CD4-positive, alpha-beta memory T cell (primary cell): ENCODE measurements around the gene GP1BA. TPM values are rescaled to one million over a fixed set of nuclear protein-coding genes. Genes with fewer than 3 reads are reported as not detected.

Experiments
- CTCF ChIA-PET: fragments of 350-600 bp; sonication (Branson Sonifier 250); formaldehyde crosslinking; loops from one replicate; lab custom pipeline; 2021; ENCODE audit warnings: inconsistent platforms; ENCODE audit not compliant: partially characterized antibody; lab: Charles Lee
- POLR2A ChIA-PET: fragments of 350-600 bp; sonication (Branson Sonifier 250); formaldehyde crosslinking; loops from one replicate; lab custom pipeline; 2021; ENCODE audit not compliant: partially characterized antibody; lab: Charles Lee
- DNase-seq, 5 donors: peaks; one replicate each; pipeline versions ENCODE4 v3.0.0 to v3.0.0-alpha.2; 2020 to 2022; ENCODE audit warnings: mixed read lengths in 1 of 5
- H3K27ac ChIP-seq: one replicate; pipeline ENCODE4 v1.7.0; 2013; ENCODE audit warnings: low read depth, low read length
- H3K27me3 ChIP-seq: 2 replicates; pipeline ENCODE4 v1.7.0; 2013; ENCODE audit warnings: mild to moderate bottlenecking, low read length, moderate library complexity; ENCODE audit not compliant: insufficient read depth
- H3K36me3 ChIP-seq: 2 replicates; pipeline ENCODE4 v1.7.0; 2013; ENCODE audit warnings: mild to moderate bottlenecking, low read length, moderate library complexity; ENCODE audit not compliant: insufficient read depth
- H3K4me1 ChIP-seq: 2 replicates; pipeline ENCODE4 v1.7.0; 2013; ENCODE audit warnings: mild to moderate bottlenecking, low read length, moderate library complexity; ENCODE audit not compliant: insufficient read depth
- H3K4me3 ChIP-seq, 2 donors: one replicate each; pipeline ENCODE4 v1.7.0; 2013; ENCODE audit warnings: low read length in 2 of 2, mild to moderate bottlenecking in 1 of 2
- H3K9me3 ChIP-seq, 2 donors: one replicate each; pipeline ENCODE4 v1.7.0; 2013; ENCODE audit warnings: low read length in 2 of 2, control low read depth in 1 of 2; ENCODE audit not compliant: control insufficient read depth in 1 of 2
- H3K27ac Mint-ChIP-seq, 7 donors: one replicate each; pipeline ENCODE4 v1.8.0; 2020 to 2021; ENCODE audit warnings: mixed read lengths in 7 of 7, mild to moderate bottlenecking in 6 of 7, inconsistent platforms in 3 of 7, moderate library complexity in 3 of 7
- H3K27me3 Mint-ChIP-seq, 2 donors: one replicate each; pipeline ENCODE4 v1.8.0; 2020 to 2021; ENCODE audit warnings: mixed read lengths in 2 of 2
- H3K36me3 Mint-ChIP-seq, 2 donors: one replicate each; pipeline ENCODE4 v1.8.0; 2020 to 2021; ENCODE audit warnings: mixed read lengths in 2 of 2, inconsistent platforms in 1 of 2, mild to moderate bottlenecking in 1 of 2
- H3K4me1 Mint-ChIP-seq, 4 donors: one replicate each; pipeline ENCODE4 v1.8.0; 2020 to 2021; ENCODE audit warnings: mixed read lengths in 4 of 4, mild to moderate bottlenecking in 1 of 4
- H3K4me3 Mint-ChIP-seq, 8 donors: one replicate each; pipeline ENCODE4 v1.8.0; 2020 to 2021; ENCODE audit warnings: mixed read lengths in 8 of 8, mild to moderate bottlenecking in 7 of 8, moderate library complexity in 6 of 8, inconsistent platforms in 3 of 8
- H3K9me3 Mint-ChIP-seq, 8 donors: one replicate each; pipeline ENCODE4 v1.8.0; 2020 to 2021; ENCODE audit warnings: mixed read lengths in 8 of 8, mild to moderate bottlenecking in 5 of 8, inconsistent platforms in 3 of 8, moderate library complexity in 1 of 8
- intact Hi-C: fragments of 100-400 bp; cut with micrococcal nuclease; formaldehyde crosslinking; loops from one replicate; pipeline ENCODE4 v1.15.1; 2023
- polyA plus RNA-seq, 2 donors: library from polyadenylated mRNA; unstranded; fragments of 300-500 nt; fragmentation: Illumina TruSeq; gene quantifications; one replicate each; pipeline ENCODE4 v1.2.3, GENCODE V29; 2021
- total RNA-seq, 2 experiments: library from RNA; stranded (reverse); gene quantifications; one replicate each; pipeline ENCODE4 v1.2.3, GENCODE V29; 2021

Gene GP1BA
- total and polyA plus RNA-seq, 4 experiments from 2014 or later = not detected

GRCh38 chr17:4945176-4945943 is 13.3 kb downstream of the GP1BA start:
- peaks cover 46 to 82% (median 57%) of the 10 kb centered on the region in 4 donors for H3K4me1 Mint-ChIP-seq
- peak overlapping the region; percentile 81 for H3K27ac ChIP-seq
- CTCF ChIA-PET = interaction anchor here (1.0 to 1.9 kb wide), 3 partner anchors 22 to 42 kb away, joined by 3 to 7 read pairs (median 5); partner anchors contain the start of genes CAMTA2 and SPAG7
- peaks cover 0 to 2% (median 0%) of the 10 kb centered on the region in 8 donors for H3K9me3 Mint-ChIP-seq
- H3K4me3 ChIP-seq = peak overlapping the region; percentile 45 to 63
- no peaks in the 10 kb centered on the region for H3K27me3 ChIP-seq
- H3K27me3 Mint-ChIP-seq = no peaks in the 10 kb centered on the region
- peak; percentile 54 to 92 (median 59) for DNase-seq
- H3K4me1 ChIP-seq = peaks cover 61% of the 10 kb centered on the region
- peak overlapping the region; percentile 85 to 97 (median 94) for H3K27ac Mint-ChIP-seq
- peaks cover 41% of the 10 kb centered on the region for H3K36me3 ChIP-seq
- POLR2A ChIA-PET = interaction anchor here (1.0 to 25.3 kb wide), 14 partner anchors 9 to 230 kb away, joined by 3 to 973 read pairs (median 8); partner anchors contain the start of genes C17orf107, CAMTA2, CHRNE and INCA1
- no peaks in the 10 kb centered on the region for H3K9me3 ChIP-seq
- intact Hi-C loops = no loop called here
- H3K4me3 Mint-ChIP-seq = peak overlapping the region; percentile 86 to 100 (median 98)
- H3K36me3 Mint-ChIP-seq = peaks cover 52 to 62% of the 10 kb centered on the region in 2 donors

- peak overlapping the region; percentile 95 to 100 (median 99) for H3K4me3 Mint-ChIP-seq
- Histone ChIP-seq H3K36me3 (peaks cover 41% of the 10 kb centered on the region), H3K4me3 (peak overlapping the region; percentile 63 to 94), H3K27me3 (no peaks in the 10 kb centered on the region), H3K9me3 (no peaks in the 10 kb centered on the region), H3K27ac (peak overlapping the region; percentile 94), H3K4me1 (peaks cover 66% of the 10 kb centered on the region)
- DNase-seq = no peak
- H3K36me3 Mint-ChIP-seq = peaks cover 52 to 62% of the 10 kb centered on the region in 2 donors
- ChIA-PET POLR2A (interaction anchor here (1.0 to 25.3 kb wide), 12 partner anchors 6 to 231 kb away, joined by 3 to 973 read pairs (median 14); partner anchors contain the start of genes C17orf107, CAMTA2, CHRNE and INCA1), CTCF (interaction anchor here (1.0 to 1.9 kb wide), 3 partner anchors 22 to 42 kb away, joined by 3 to 7 read pairs (median 5); partner anchors contain the start of genes CAMTA2 and SPAG7)
- intact Hi-C loops = no loop called here
- peaks cover 46 to 85% (median 61%) of the 10 kb centered on the region in 4 donors for H3K4me1 Mint-ChIP-seq
- peak overlapping the region; percentile 92 to 97 (median 95) for H3K27ac Mint-ChIP-seq
- peaks cover 0 to 2% (median 0%) of the 10 kb centered on the region in 8 donors for H3K9me3 Mint-ChIP-seq
- no peaks in the 10 kb centered on the region for H3K27me3 Mint-ChIP-seq
Measured at GRCh38 chr17:4945944-4946280, 13.8 kb downstream of the GP1BA start.

GRCh38 chr17:4946312-4946976 is 14.4 kb downstream of the GP1BA start:
- peak overlapping the region; percentile 63 to 94 for H3K4me3 ChIP-seq
- DNase-seq = no peak
- peaks cover 47 to 57% of the 10 kb centered on the region in 2 donors for H3K36me3 Mint-ChIP-seq
- H3K36me3 ChIP-seq = peaks cover 41% of the 10 kb centered on the region
- CTCF ChIA-PET = interaction anchor here (1.0 to 2.9 kb wide), 4 partner anchors 21 to 41 kb away, joined by 3 to 15 read pairs (median 6); partner anchors contain the start of genes CAMTA2 and SPAG7
- H3K27ac Mint-ChIP-seq = peak overlapping the region; percentile 85 to 96 (median 94)
- H3K27me3 Mint-ChIP-seq = no peaks in the 10 kb centered on the region
- H3K27ac ChIP-seq = peak overlapping the region; percentile 94
- intact Hi-C loops = no loop called here
- peak overlapping the region; percentile 95 to 100 (median 99) for H3K4me3 Mint-ChIP-seq
- peaks cover 68% of the 10 kb centered on the region for H3K4me1 ChIP-seq
- H3K4me1 Mint-ChIP-seq = peaks cover 42 to 85% (median 59%) of the 10 kb centered on the region in 4 donors
- H3K9me3 Mint-ChIP-seq = peaks cover 0 to 2% (median 0%) of the 10 kb centered on the region in 8 donors
- H3K9me3 ChIP-seq = no peaks in the 10 kb centered on the region
- POLR2A ChIA-PET = interaction anchor here (0.7 to 25.3 kb wide), 14 partner anchors 7 to 803 kb away, joined by 3 to 973 read pairs (median 12); partner anchors contain the start of genes C17orf107, CAMTA2, CHRNE and CYB5D2
- H3K27me3 ChIP-seq = no peaks in the 10 kb centered on the region

DNA sequence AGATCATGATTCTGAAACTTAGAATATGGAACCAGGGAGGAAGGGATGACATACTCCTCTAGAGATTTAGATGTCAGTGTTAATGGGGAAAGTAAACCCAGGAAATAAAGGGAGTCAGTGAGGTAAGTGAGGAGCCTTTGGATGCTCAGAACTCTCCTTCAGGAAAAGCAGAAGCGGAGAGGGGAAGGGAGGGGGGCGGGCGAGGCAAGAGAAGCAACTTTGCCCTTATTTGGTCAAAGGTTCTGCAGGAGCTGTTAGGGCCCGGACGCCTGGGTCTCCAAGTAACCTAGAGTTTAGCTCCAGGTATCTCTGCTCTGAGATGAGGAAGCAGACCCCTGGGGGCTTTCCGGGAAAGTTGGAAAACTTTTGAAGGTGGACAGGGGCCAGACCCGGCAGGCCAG is 14.9 kb downstream of the GP1BA start:
- peak overlapping the region; percentile 94 for H3K27ac ChIP-seq
- Mint-ChIP-seq H3K4me3 (peak overlapping the region; percentile 95 to 100 (median 99)), H3K9me3 (peaks cover 0 to 2% (median 0%) of the 10 kb centered on the region in 8 donors), H3K27ac (peak overlapping the region; percentile 85 to 96 (median 94)), H3K27me3 (no peaks in the 10 kb centered on the region), H3K36me3 (peaks cover 43 to 52% of the 10 kb centered on the region in 2 donors), H3K4me1 (peaks cover 36 to 79% (median 56%) of the 10 kb centered on the region in 4 donors)
- no peak for DNase-seq
- H3K9me3 ChIP-seq = no peaks in the 10 kb centered on the region
- H3K27me3 ChIP-seq = no peaks in the 10 kb centered on the region
- H3K4me3 ChIP-seq = peak overlapping the region; percentile 63 to 94
- ChIA-PET POLR2A (interaction anchor here (0.7 to 25.3 kb wide), 19 partner anchors 8 to 804 kb away, joined by 3 to 973 read pairs (median 7); partner anchors contain the start of genes ARRB2, C17orf107, CAMTA2 and CHRNE), CTCF (interaction anchor here (1.9 to 2.9 kb wide), 2 partner anchors 20 to 38 kb away, joined by 7 to 15 read pairs; partner anchors contain the start of gene SPAG7)
- H3K36me3 ChIP-seq = peaks cover 41% of the 10 kb centered on the region
- peaks cover 62% of the 10 kb centered on the region for H3K4me1 ChIP-seq
- intact Hi-C loops = no loop called here

- peaks cover 37 to 50% of the 10 kb centered on the region in 2 donors for H3K36me3 Mint-ChIP-seq
- CTCF ChIA-PET = interaction anchor here (1.9 to 2.9 kb wide), 2 partner anchors 20 to 38 kb away, joined by 7 to 15 read pairs; partner anchors contain the start of gene SPAG7
- H3K27me3 ChIP-seq = no peaks in the 10 kb centered on the region
- H3K4me3 Mint-ChIP-seq = peak overlapping the region; percentile 95 to 100 (median 99)
- intact Hi-C loops = loop anchor here (1.0 to 2.0 kb wide), 3 partner anchors 7 to 237 kb away; partner anchors contain the start of genes ARRB2, INCA1, KIF1C and RNF167
- H3K27me3 Mint-ChIP-seq = no peaks in the 10 kb centered on the region
- peaks cover 37% of the 10 kb centered on the region for H3K36me3 ChIP-seq
- peaks cover 32 to 73% (median 51%) of the 10 kb centered on the region in 4 donors for H3K4me1 Mint-ChIP-seq
- DNase-seq = peak; percentile 55 to 76 (median 66)
- H3K27ac ChIP-seq = peak overlapping the region; percentile 94
- H3K9me3 ChIP-seq = no peaks in the 10 kb centered on the region
- POLR2A ChIA-PET = interaction anchor here (0.7 to 25.3 kb wide), 22 partner anchors 8 to 805 kb away, joined by 3 to 973 read pairs (median 6); partner anchors contain the start of genes ARRB2, C17orf107, CAMTA2 and CHRNE
- peak overlapping the region; percentile 76 to 94 for H3K4me3 ChIP-seq
- peaks cover 0 to 2% (median 0%) of the 10 kb centered on the region in 8 donors for H3K9me3 Mint-ChIP-seq
- H3K4me1 ChIP-seq = peaks cover 56% of the 10 kb centered on the region
- H3K27ac Mint-ChIP-seq = peak overlapping the region; percentile 91 to 97 (median 96)
Measured at GRCh38 chr17:4947411-4948165, 15.5 kb downstream of the GP1BA start.
